ENCODE measurements around the gene PPP2R2D.

The PPP2R2D gene

DNA sequence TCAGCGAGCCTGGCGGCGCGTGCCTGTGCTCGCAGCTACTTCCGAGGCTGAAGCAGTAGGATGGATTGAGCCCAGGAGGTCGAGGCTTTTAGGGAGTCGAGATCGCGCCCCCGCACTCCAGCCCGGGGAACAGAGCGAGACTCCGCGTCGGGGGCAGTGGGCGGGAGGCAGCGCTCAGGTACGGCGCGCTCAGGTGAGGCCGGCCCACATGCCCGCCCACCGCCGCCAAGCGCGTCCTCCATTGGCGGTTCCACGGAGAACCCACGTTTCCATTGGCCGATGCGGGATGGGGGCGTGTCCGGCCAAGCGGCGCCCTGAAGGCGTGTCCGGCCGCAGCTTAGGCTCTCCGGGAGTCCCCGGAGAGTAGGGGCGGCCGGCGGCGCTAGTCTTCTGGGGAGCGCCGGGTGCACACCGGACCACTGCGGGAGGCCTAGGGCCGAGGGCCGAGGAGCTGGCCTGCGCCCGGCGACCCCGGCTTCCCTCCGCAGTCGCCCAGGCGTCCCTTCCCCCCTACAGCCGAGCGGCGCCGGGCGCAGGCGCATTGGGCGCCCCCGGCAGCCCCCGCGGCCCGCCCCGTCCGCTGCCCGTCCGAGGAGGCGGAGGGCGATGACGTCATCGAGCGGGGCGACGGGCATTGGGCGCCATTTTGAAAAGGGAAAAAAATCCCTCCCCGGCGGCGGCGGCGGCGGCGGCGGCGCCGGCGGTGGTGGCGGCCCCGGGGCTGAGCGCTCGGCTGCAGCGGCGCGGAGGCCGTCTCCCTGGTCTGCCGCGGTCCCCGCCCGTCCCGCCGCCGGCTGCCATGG, at the start of gene PPP2R2D:
Gene PPP2R2D (plus strand): TSS at position 659 of the 803 bp plus-strand sequence. CDS start 141 bp downstream, at position 800.
- no peak for DNase-seq (ENCODE audit: low read depth)

GRCh38 chr10:131851346-131851745, 49.5 kb upstream of the PPP2R2D start:
- DNase-seq (ENCODE audit: low read depth), result no peak

DNA sequence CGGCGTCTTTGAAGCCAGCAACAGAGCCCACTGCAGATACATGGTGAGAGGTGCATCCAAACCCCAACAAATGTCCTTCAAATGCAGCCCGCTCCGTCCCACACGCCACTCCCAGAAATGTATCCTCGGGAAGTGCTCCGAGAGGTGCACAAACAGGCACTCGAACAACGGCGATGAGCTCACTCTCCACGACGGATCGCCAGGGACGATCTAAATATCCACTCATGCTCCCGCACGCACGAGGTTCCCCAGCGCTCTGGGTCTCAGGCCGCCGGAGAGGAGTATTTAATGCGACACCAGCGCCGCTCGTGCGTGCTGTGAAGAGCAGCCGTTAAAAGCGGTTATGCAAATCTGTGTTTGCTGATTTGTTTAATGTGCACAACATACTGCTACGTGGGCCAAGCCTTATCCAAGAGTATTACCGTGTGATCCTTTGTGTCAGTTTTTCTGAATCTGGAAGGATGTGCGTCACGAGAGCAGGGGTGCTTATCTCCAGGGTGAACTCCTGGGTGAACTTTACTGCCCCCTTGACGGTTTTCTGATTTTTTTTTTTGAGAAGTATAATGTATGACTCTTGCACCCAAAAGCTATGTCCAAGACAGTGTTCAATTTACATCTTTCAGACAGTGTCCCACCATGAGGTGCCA, 48.5 kb upstream of the PPP2R2D start:
- no peak for DNase-seq (ENCODE audit: low read depth)

DNA sequence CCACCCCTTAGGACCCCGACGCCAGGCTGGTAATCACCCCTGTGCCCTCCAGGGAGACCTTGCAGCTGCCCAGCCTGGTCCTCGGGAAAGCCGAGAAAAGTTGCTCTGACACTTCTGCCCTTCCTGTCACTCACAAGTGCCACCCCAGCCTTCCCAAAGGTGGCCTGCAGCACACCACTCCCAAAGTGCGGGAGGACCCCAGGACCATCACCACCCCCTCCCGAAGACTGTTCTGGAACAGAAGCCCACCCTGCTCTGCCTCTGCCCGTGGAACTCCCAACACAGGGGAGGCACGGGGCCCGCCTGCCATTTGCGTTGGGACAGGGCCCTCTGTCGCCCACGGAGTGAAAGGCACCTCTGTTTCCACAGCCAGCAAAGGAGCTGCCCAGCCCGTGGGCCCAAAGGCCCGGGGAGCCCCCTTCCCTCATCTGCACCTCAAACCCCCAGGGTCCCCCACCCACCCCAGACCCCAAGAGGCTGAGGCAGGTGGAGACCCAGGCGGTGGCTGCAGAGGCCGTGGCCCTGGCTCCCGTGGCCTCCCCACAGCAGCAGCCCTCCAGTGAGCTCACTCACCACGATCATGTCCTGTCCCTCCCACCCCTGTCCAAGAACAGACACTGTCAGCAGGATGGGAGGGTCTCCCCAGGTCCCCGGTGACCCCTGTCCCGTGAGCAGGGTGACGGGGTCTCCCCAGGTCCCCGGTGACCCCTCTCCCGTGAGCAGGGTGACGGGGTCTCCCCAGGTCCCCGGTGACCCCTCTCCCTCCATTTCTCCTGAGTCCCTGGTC, 47.8 kb upstream of the PPP2R2D start:
- DNase-seq (ENCODE audit: low read depth), result no peak

- DNase-seq (ENCODE audit: low read depth), result no peak
These were observed 47.2 kb upstream of the PPP2R2D start for GRCh38 chr10:131853610-131853964.

GRCh38 chr10:131854579-131855335, 46.1 kb upstream of the PPP2R2D start:
- no peak for DNase-seq (ENCODE audit: low read depth)

GRCh38 chr10:131855461-131856401, 45.1 kb upstream of the PPP2R2D start:
- DNase-seq (ENCODE audit: low read depth), result no peak

DNA sequence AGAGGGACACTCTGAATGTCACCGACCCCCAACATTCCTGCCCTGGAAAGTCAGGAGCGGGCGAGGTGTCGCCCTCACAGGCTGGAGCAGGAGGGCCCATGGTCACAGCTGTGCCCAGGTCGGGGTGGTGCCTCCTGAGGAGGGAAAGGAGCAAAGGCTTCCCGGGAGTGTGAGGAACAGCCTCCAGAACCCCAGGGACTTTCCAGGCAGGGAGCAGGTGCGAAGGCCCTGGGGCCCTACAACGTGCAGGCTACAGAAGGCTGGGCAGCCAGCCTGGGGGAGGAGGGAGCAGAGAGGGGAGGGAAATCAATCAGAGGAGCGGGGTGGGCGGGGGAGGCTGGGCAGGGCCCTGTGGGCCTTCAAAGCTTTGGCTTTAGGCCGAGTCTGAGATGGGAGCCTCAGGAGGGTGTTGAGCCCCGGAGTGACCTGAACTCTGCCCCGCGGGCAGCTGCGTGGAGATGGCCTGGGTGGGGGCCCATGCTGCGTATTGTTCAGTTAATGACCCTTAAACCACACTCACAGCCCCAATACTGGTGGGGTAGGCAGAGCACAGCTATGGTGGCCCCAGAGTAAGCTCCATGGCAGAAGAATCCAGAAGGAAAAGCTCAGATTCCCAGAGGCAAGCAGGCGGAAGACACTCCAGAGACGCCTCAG, 44.2 kb upstream of the PPP2R2D start:
- DNase-seq (ENCODE audit: low read depth), result no peak

GRCh38 chr10:131857156-131858117, 43.4 kb upstream of the PPP2R2D start:
- no peak for DNase-seq (ENCODE audit: low read depth)

- DNase-seq (ENCODE audit: low read depth), result no peak
These were observed 42.7 kb upstream of the PPP2R2D start for GRCh38 chr10:131858118-131858515.

DNA sequence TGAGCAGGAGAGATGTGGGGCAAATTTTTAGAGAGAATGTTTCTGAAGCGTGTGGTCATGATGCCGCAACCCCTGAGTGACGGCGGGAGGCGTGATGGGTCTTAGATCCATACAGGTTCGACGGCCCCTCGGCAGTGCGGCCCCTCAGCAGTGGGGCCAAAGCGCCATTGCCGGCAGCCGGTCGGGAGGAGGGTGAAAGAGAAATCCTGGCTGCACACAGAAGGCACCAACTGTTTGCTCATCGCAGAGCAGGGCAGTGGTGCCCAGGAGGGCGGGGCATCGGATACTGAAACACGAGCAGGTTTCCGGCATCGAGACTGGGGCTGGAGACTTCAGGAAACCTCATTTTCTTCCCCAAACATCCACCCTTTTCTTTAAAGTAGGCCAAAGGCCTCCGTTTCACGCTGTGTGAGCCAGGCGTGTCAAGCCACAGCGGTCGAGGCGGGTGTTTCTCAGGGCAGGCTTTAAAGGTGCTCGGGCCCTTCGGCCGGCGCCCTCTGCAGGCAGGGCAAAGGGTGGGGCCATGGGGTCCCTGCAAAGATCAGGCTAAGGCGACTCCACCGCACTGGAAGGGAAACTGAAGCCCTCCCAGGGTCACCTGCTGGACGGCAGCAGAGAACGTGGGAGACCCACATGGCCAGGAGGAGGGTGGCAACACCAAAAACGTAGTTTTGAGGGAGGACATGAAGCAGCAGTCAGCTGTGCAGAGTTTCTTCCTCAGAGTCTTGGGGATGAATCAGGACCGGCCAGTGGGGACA, 42.0 kb upstream of the PPP2R2D start:
- DNase-seq (ENCODE audit: low read depth), result no peak

DNA sequence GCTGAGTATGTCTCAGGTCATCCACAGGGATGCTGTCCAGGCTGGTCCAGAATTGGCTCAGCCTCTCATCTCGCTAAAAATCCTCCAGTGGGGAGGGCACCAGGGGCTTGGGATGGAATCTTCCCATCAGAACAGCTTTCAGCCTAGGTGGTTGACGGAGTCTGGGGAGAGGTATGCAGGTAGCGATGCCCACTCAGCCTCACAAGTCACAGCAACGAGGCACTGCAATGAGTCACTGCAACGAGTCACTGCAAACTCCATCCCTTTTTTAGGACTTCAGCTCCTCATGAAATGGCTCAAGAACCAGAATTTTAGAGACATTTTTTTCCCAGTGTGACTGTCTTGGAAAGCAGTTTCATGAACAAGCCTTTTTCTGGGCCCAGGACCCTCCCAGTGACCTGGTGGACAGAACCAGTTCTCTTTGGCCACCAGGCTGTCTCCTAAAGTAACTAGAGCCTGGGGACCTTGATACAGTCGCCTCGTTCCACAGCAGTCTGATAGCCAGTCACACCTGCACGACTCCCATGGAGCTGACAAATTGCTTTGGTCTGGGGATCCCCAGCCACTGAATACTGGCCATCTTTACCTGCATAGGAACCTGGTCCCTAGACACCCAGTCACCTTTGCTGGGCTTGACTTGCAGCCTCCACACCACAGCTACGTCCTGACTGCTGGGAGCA, 41.3 kb upstream of the PPP2R2D start:
- DNase-seq (ENCODE audit: low read depth), result no peak

- no peak for DNase-seq (ENCODE audit: low read depth)
These were observed 40.5 kb upstream of the PPP2R2D start for GRCh38 chr10:131860311-131860710.

DNA sequence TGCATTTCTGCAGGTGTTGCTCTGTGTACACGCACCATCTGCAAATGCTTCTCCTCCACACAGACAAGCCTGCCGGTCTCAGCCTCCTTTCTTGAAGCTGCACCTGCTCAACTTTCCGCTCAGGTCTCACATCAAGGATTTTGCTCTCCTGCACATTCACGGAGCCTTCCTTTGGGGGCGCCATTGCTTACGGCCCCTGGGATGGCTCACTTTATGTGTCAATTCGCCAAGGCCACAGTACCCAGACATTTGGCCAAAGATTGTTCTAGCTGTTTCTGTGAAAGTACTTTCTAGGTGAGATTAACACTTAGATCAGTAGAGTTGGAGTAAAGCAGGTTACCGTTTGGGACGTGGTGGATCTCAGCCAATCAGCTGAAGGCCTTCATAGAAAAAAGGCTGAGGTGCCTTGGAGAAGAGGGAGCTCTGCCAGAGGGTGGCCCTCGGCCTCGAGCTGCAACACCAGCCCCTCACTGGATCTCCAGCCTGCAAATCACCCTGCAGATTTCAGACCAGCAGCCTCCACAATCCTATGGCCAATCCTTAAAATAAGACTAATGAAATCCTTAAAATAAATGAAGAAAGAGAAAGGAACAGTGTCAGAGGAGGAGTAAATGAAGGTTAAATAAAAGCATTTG, 39.9 kb upstream of the PPP2R2D start:
- no peak for DNase-seq (ENCODE audit: low read depth)

DNA sequence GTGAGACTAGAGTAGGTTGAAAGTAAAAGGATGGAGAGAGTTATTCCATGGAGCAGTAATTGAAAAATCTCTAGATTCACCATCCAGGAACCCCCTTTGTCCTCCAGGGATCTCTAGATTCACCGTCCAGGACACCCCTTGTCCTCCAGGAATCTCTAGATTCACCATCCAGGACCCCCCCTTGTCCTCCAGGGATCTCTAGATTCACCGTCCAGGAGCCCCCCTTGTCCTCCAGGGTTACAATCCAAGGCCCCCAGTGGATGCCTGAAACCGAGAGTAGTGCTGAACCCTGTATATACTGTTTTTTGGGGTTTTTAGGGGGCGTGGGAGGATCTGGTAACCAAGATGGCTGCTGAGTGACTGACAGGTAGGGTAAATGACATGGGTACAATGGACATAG, 38.3 kb upstream of the PPP2R2D start:
- no peak for DNase-seq (ENCODE audit: low read depth)

DNA sequence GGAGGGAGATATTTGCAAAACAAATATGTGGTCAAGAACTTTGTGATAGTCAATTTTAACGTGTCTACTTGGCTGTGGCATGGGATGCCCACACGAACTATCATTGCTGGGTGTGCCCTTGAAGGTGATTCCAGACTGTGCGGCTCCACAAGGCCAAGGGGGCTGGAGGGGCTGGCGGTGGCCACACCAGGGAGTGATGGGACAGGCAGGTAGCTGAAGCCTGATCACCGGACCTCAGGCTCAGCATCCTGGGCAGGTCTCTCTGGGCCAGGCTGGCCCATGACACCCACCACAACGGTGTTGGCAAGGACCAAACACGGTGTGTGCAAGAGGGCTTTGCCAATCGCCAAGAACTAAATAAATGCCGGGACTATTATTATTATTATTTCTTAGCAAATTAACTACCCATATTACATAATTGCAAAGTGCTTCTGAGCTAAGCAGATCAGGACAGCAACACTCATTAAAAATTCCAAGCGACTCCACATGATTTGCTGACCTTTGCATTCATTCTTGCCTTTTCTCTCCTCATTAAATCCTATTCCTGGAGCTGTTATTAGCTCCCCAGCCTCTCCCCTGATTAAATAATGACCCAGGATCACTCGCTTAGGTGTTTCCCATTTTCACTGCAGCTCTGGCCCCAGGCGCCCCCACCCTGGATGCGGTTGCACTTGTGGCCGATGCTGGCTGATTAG, 35.4 kb upstream of the PPP2R2D start:
- no peak for DNase-seq (ENCODE audit: low read depth)

DNA sequence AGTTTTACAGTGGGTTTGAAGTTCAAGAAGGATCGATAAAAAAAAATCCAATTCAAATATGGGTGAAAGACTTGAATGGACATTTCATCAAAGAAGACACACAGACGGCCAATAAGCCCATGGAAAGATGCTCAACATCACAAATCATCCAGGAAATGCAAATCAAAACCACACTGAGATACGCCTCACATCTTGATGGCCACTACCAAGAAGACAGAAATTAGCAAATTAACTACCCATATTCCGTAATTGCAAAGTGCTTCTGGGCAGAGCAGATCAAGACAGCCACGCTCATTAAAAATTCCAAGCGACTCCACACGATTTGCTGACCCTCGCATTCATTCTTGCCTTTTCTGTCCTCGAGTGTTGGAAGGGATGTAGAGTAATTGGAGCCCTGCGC, 34.1 kb upstream of the PPP2R2D start:
- no peak for DNase-seq (ENCODE audit: low read depth)

All from non-pigmented ciliary epithelial cell (primary cell).